Right renal pelvis (tissue), 4 donors: ENCODE results near the gene TMTC4. TPM values are rescaled to one million over a fixed set of nuclear protein-coding genes. Genes with fewer than 3 reads are reported as not detected.

ENCODE experiments used
- DNase-seq, 4 donors: peaks; one replicate each; pipeline ENCODE4 v3.0.0-alpha.2; 2013; ENCODE audit warnings: low read depth in 4 of 4, low spot score in 3 of 4, missing footprints in 1 of 4
- polyA plus RNA-seq, 4 donors: library from polyadenylated mRNA; unstranded; fragments of 120-200 nt; gene quantifications; one replicate each; pipeline ENCODE4 v1.2.1, GENCODE V29; 2013; ENCODE audit not compliant: insufficient read length in 4 of 4

The TMTC4 gene
- polyA plus RNA-seq, 4 donors: 33.1 to 43.2 (median 38.7) TPM

GRCh38 chr13:100671389-100672182, 3.0 kb downstream of the TMTC4 start:
- no peak for DNase-seq

DNA sequence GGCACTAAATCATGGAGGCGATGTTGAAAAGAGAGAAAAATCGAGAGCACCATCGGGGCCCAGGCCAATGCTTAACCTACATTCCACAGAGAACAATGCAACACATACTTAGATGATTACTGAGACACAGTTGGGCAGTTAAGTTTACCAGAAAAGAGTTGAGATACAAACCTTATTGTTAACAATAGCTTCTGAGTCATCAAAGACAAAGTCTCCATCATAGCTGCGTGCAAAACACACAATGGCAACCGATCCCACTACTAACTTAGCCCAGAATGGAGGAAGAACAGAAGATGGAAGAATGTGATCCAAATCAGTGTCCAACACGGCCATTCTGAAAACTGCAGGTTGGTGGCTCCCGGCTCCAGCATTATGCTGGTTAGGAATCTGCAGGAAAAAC, 6.2 kb downstream of the TMTC4 start:
- DNase-seq: no peak

- no peak for DNase-seq
Measured at GRCh38 chr13:100667894-100668293, 6.7 kb downstream of the TMTC4 start.

DNA sequence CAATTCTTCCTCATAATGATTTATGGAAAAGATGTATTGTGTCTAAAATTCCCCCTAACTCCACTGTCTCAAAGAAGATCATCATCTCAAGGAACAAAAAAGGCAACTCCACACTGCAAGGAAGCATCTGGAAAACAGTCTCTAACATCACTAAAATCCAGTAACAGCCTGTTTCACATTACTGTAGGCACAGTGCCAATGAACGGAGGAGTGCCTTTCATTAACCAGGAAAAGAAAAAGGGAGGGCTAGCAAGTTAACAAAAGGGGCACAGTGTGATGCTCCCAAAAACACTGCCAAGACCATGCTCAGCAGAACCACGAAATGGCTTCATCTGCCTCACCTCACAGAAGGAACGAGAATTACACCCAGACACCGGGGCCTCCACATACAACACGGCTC, 8.5 kb downstream of the TMTC4 start:
- no peak for DNase-seq

DNA sequence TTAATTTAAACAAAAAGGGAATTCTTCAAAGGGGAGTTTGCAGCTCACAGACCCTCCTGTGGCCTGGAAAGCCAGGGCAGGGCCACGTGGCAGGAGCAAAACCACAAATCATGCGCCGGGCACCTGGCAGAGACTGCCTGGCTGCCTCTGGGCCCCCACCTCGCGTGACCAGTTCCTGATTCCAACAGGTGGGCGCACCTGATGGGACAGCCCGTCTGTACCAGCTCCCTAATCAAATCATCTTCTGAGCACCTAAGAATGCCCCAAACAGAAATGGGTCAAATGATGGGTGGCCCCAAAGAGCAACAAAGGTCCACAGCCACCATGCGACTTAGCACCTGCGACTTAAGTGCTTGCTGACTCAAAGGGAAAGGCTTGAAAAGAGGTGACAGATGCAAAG, 9.2 kb downstream of the TMTC4 start:
- no peak for DNase-seq

GRCh38 chr13:100664171-100664900, 10.3 kb downstream of the TMTC4 start:
- no peak for DNase-seq

DNA sequence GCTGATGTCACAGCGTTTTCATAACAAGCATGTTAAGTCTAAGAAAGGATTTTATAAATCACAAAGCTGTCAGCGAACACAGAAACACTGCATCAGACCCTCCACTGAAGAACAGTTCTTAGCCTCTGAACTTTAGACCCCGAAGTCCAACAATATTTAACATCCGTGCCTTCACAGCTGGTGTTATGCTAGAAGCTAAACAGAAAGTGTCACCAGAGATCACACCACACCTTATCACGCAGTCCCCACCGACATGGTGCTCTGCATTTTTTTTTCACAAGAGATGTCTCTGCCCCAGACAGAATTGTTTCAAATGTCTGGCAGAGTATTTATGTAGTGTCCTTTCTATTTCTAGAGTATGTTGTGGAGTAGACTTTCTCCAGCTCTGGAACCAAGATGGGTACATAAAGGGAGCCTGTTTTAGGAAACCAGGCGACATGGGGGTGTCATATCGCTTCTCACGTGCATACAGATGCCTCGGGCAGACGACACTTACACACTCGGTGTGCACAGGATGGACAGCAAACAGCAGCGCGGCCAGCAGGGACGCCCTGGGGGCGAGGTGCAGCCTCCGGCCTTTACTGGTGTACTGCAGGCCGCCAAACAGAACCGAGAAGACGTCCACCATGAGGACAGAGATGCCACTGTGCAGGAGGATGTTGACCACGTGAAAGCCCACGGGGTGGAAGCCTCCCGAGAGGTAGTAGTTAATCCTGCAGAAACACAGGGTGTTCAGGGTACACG, 12.0 kb downstream of the TMTC4 start:
- no peak for DNase-seq

DNA sequence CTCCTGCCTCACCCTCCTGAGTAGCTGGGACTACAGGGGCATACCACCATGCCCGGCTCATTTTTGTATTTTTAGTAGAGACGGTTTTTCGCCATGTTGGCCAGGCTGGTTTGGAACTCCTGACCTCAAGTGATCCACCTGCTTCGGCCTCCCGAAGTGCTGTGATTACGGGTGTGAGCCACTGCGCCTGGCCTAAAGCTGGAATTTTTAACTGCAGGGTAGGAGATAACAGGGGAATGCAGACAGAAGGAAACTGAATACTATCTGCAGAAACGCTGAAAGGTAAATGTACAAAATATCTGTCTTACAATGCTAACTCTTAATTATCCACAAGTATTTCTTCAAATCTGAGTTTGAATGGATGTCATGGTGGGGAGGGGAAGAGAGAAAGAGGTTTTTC, 13.8 kb downstream of the TMTC4 start:
- DNase-seq: no peak

GRCh38 chr13:100659578-100659977, 15.0 kb downstream of the TMTC4 start:
- no peak for DNase-seq

DNA sequence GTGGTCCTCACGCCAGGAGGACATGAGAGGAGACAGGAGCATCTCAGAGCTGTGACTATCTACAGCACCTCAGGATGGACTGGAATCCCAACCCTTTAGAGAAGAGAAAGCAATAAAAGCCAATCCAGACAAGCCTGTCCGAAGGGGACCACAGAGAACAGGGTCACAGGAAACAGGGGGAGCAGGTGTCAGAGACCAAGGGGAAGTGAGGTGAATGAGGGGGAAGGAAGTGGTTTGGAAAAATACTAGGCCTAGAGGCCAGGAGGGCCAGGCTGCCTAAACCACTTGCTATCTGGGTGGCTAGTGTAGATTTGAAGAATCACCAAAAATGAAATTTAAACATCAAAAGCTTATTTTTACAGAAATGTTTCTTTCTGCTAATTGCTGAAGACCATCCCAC, 16.2 kb downstream of the TMTC4 start:
- no peak for DNase-seq

- DNase-seq: no peak
Measured at GRCh38 chr13:100657881-100658315, 16.7 kb downstream of the TMTC4 start.

DNA sequence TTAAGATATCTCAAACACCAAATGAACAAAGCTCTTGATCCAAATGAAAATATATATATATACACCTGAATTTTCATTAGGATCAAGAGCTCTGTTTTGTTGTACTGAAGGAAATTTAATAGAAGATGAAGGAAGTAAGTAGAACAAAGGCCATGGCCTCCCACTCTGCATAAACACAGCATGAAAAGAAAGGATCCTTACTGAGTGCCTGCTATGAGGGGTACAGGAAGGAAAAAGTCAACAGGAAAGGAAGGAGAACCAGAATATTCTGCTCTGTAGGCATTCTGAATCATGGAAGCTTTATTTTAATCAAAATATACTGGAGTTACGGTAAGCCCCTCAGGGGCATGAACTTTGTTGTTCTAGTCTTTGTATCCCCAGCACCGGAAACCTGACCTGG, 22.1 kb downstream of the TMTC4 start:
- no peak for DNase-seq

GRCh38 chr13:100650326-100650725, 24.3 kb downstream of the TMTC4 start:
- no peak for DNase-seq

- DNase-seq: no peak
Measured at GRCh38 chr13:100648354-100648753, 26.2 kb downstream of the TMTC4 start.

DNA sequence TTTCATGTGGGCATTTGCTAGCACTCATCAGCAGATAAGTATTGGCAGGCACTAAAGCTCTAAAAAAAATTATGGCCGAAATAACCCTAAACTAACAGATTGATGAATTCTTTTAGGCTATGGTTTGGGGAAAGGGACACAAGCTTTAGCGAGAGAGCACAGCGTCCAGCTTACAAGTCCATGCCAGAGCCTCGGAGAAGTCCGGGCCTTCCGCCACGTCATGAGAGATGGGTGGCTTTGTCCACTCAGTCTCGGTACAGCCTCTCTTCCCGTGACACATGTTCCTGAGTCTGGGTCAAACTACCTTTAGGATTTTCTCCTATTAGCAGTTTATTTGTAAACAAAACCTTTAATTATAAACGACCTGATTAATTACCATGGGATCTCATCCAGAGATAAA, 27.7 kb downstream of the TMTC4 start:
- DNase-seq: no peak

DNA sequence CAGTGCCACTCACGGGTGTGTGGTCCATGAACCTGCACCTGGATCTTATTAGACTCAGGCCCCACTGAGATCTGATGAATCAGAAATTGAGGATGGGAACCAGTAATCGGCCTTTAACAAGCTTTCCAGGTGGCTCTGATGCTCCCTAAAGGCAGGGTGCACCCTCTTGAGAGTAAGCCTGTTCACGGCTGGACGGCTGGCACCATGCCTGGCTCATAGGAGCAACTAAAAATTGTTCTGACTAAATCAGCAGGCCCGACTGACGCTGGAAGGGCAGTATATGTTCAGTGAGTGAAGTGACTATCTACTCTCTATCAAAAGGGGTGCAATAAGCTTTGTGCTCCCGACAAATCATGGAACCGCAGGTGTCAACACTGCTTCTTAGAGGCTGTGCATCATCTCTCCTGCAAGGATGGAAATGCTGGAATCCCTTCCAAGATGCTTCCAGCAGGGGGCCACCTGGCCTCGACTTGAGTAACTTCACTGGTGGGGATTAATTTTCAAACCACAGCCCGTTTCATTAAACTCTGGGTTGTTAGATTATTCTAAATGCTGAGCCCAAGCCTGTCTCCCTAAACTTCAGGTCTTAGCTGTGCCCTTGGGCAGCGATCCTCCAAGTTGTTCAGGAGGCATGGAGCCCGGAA, 28.4 kb downstream of the TMTC4 start:
- DNase-seq: no peak

- no peak for DNase-seq
Measured at GRCh38 chr13:100645382-100645781, 29.2 kb downstream of the TMTC4 start.

DNA sequence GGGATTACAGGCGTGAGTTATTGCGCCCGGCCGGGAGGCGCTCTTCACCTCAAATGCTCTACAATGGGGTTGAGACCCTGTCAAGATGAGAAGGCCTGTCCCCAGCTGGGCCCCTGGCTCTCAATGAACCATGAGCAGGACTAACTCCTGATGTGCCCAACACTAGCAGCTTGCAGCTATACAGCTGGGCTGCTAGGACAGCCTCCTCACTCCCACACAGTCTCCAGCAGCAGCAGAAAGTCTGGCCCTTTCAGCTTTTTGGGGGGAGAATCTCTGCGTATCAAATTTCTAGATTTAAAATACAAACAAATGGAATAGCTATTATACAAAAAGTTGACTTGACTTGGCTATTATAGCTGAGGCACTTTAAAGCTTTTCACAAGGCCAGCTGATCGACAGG, 30.2 kb downstream of the TMTC4 start:
- peak in 3 of 4 donors; percentile 28 to 56 (median 48) for DNase-seq

DNA sequence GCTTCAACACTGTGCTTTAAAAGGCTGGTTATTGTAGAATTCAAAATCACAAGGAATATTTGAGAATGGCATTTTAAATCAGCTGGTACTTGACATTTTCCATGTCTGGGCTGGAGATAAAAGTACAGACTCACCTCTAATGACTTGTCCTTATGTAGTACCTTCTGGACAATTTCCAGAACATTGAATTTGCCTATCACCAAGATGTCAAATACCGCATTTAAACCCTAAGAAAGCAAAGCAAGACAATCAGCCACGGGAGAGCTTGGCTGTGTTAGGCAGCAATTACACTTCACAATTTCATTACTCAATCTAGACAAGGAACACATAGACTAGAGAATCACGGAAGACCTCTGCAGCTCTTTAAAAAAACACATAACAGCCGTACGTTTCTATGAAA, 36.8 kb downstream of the TMTC4 start:
- no peak for DNase-seq

DNA sequence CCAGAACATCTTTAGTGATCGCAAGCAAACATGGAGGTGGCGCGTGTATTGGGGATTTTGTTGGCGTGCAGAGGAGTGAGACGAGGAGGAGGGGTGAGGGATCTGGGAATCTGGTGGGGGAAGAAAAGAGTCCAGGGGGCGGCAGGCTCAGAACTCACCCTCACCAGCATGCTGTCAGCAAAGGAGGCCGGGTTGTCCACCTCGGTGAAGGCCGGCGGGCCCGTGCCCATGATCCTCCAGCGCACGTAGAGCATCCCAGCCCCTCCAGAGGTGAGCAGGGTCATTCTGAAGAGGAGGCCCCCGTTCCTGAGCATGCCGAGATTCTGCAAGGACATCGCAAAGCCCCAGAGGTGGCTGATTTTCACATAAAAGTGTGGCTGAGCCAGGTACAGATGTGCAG, 37.2 kb downstream of the TMTC4 start:
- DNase-seq: no peak

DNA sequence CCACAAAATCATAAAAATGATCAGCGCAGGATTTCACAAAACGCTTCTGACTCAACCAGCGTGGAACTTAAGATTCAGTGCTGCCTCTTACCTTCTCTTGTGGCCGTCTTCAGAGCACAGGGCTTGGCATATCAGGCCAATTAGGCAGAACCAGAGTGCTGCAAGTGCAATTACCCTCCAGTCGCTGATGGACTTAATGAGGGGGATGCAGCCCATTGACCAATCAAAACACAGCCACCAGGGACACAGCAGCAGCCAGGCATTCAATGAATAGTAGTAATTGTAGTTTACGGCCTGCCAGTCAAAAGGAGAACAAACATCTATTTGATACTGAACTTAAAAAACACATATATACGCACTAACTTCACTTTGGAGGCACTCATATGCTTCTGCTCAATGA, 38.2 kb downstream of the TMTC4 start:
- DNase-seq: no peak
